A549 (cell line): ENCODE results near the gene SLFN5. TPM values are rescaled to one million over a fixed set of nuclear protein-coding genes. Genes with fewer than 3 reads are reported as not detected.

Experiments
- ATAC-seq, 2 experiments: fragments of 200-7000 bp in 1 of 2; fragments of >200 bp in 1 of 2; cut with Nextera tagmentation in 1 of 2; cut with Tn5 transposase in 1 of 2; 3 replicates each; pipeline versions ENCODE4 v1.8.0 to v1.9.1; 2018 to 2020; ENCODE audit warnings: mild to moderate bottlenecking in 1 of 2, moderate library complexity in 1 of 2
- CTCF ChIA-PET: fragments of 300-600 bp; sonication (Branson Sonifier 250); formaldehyde crosslinking; extraction: SDS; loops from one replicate; lab custom pipeline; 2021; ENCODE audit warnings: antibody characterized with exemption, inconsistent platforms; lab: Yijun Ruan, JAX
- POLR2A ChIA-PET: fragments of 350-600 bp; formaldehyde crosslinking; extraction: SDS; loops from one replicate; lab custom pipeline; 2021; ENCODE audit warnings: antibody characterized with exemption, inconsistent platforms; lab: Yijun Ruan, JAX
- DNase-seq, 2 experiments: peaks; one replicate each; pipeline versions ENCODE4 v3.0.0 to v3.0.0-alpha.2; 2011 to 2016; ENCODE audit warnings: low read depth in 1 of 2, low spot score in 1 of 2
- FAIRE-seq: peaks from 2 replicates; lab custom pipeline; 2011; peaks lifted over from hg19 to GRCh38; lab: Jason Lieb, UNC
- H3K27ac ChIP-seq, 2 experiments: fragments of >200 bp; sonication (Bioruptor Twin); formaldehyde crosslinking; 3 replicates each; pipeline ENCODE4 v1.5.1; 2016 to 2017
- H3K4me1 ChIP-seq: fragments of >200 bp; sonication (Bioruptor Twin); formaldehyde crosslinking; 3 replicates; pipeline ENCODE4 v1.6.1; 2016
- H3K4me2 ChIP-seq: fragments of >200 bp; sonication (Bioruptor Twin); formaldehyde crosslinking; 3 replicates; pipeline ENCODE4 v1.6.1; 2016
- H3K4me3 ChIP-seq: fragments of >200 bp; sonication (Bioruptor Twin); formaldehyde crosslinking; 3 replicates; pipeline ENCODE4 v1.5.1; 2016
- H3K9me3 ChIP-seq: fragments of >200 bp; sonication (Bioruptor Twin); formaldehyde crosslinking; 3 replicates; pipeline ENCODE4 v1.6.1; 2016
- CHD2 ChIP-seq: fragments of 150-350 bp; IDR thresholded peaks from 2 replicates; pipeline ENCODE4 v1.6.1; 2014; ENCODE audit warnings: low read length; ENCODE audit not compliant: partially characterized antibody
- ELK1 ChIP-seq: fragments of 150-350 bp; IDR thresholded peaks from 2 replicates; pipeline ENCODE4 v1.6.1; 2014; ENCODE audit warnings: low read depth, mild to moderate bottlenecking, low read length
- ESRRA ChIP-seq: fragments of 150-350 bp; IDR thresholded peaks from 2 replicates; pipeline ENCODE4 v1.6.1; 2014; ENCODE audit warnings: mild to moderate bottlenecking, low read length, borderline replicate concordance
- FOSL2 ChIP-seq, 2 experiments: fragments of 450-650 bp in 1 of 2; fragments of >200 bp in 1 of 2; sonication (Bioruptor Twin) in 1 of 2; formaldehyde crosslinking; IDR thresholded peaks; 2 replicates each; pipeline versions ENCODE4 v1.5.0 to v1.6.1; 2016 to 2020; ENCODE audit warnings: mild to moderate bottlenecking in 1 of 2, moderate library complexity in 1 of 2
- FOXS1 ChIP-seq: fragments of 250-450 bp; sonication (Bioruptor Pico); IDR thresholded peaks from 2 replicates; pipeline ENCODE4 v1.5.0; 2020; ENCODE audit warnings: mild to moderate bottlenecking, moderate library complexity
- GATA3 ChIP-seq: IDR thresholded peaks from 2 replicates; pipeline ENCODE4 v1.6.1; 2012; ENCODE audit warnings: borderline replicate concordance
- HDAC2 ChIP-seq: fragments of 200-600 bp; sonication (generic); IDR thresholded peaks from 2 replicates; pipeline ENCODE4 v1.6.1; 2016
- HMGXB4 ChIP-seq: fragments of 250-450 bp; sonication (Bioruptor Pico); IDR thresholded peaks from 2 replicates; pipeline ENCODE4 v1.5.0; 2021; ENCODE audit warnings: mild to moderate bottlenecking, moderate library complexity, borderline replicate concordance
- HOXA7 ChIP-seq: fragments of 250-450 bp; sonication (Bioruptor Pico); IDR thresholded peaks from 2 replicates; pipeline ENCODE4 v1.5.0; 2020; ENCODE audit warnings: mild to moderate bottlenecking, moderate library complexity
- KDM5A ChIP-seq: fragments of 200-600 bp; sonication (generic); IDR thresholded peaks from 2 replicates; pipeline ENCODE4 v1.6.1; 2016; ENCODE audit warnings: antibody characterized with exemption, mild to moderate bottlenecking
- NFE2L2 ChIP-seq: fragments of 150-350 bp; conservative IDR thresholded peaks from 2 replicates; pipeline ENCODE4 v1.6.1; 2014; ENCODE audit warnings: low read length
- PBX3 ChIP-seq: IDR thresholded peaks from 2 replicates; pipeline ENCODE4 v1.6.1; 2012
- POLR2A ChIP-seq: IDR thresholded peaks from 2 replicates; pipeline ENCODE4 v1.6.1; 2012; ENCODE audit warnings: mild to moderate bottlenecking, low read length
- RAD21 ChIP-seq, 2 experiments: fragments of >200 bp in 1 of 2; sonication (Bioruptor Twin) in 1 of 2; formaldehyde crosslinking in 1 of 2; IDR thresholded peaks in 1 of 2; conservative IDR thresholded peaks in 1 of 2; 2 replicates in 1 of 2; 3 replicates in 1 of 2; pipeline ENCODE4 v1.6.1; 2012 to 2018; ENCODE audit warnings: inconsistent platforms in 1 of 2
- RFX5 ChIP-seq: fragments of 450-650 bp; IDR thresholded peaks from 2 replicates; pipeline ENCODE4 v1.7.1; 2014; ENCODE audit warnings: antibody characterized with exemption, mild to moderate bottlenecking, moderate library complexity
- SMC3 ChIP-seq: fragments of >200 bp; sonication (Bioruptor Twin); formaldehyde crosslinking; IDR thresholded peaks from 3 replicates; pipeline ENCODE4 v1.6.1; 2018; ENCODE audit warnings: inconsistent platforms
- ZNF302 ChIP-seq: fragments of 250-450 bp; sonication (Bioruptor Pico); IDR thresholded peaks from 2 replicates; pipeline ENCODE4 v1.9.0; 2021; ENCODE audit warnings: inconsistent platforms, mild to moderate bottlenecking, moderate library complexity
- WGBS: methylation state at CpG from one replicate; pipeline ENCODE4 v1.1.6; 2017; ENCODE audit errors: missing lambda C conversion rate; 5-methylcytosine and 5-hydroxymethylcytosine counted together
- polyA plus RNA-seq, 4 experiments: library from polyadenylated mRNA; depleted of rRNA in 3 of 4; stranded (reverse); fragments of >200 nt; fragmentation: RNase III in 1 of 4; extraction: RNeasy Plus Mini Kit Qiagen cat#74134 plus additional on column Dnase treatment in 1 of 4; gene quantifications; 2 replicates in 3 of 4; 3 replicates in 1 of 4; pipeline ENCODE4 v1.2.3, GENCODE V29; 2011 to 2017

Gene SLFN5
- polyA plus RNA-seq, 2 of the 4 experiments (the other 2 are of a cell fraction), result 1.9 to 33.1 TPM

GRCh38 chr17:35291802-35292201 lies 48.9 kb downstream of the SLFN5 start:
- Histone ChIP-seq H3K4me1 (no peaks in the 10 kb centered on the region), H3K9me3 (peaks cover 10% of the 10 kb centered on the region; the same call in 2 of the 3 replicates), H3K27ac (no peak overlapping the region), H3K4me3 (no peak overlapping the region), H3K4me2 (no peak overlapping the region)
- ChIA-PET CTCF (no interaction called here), POLR2A (no interaction called here)
- DNase-seq, result peak in 1 of 2 experiments; percentile 17
- TF ChIP-seq PBX3, result no peak
- TF ChIP-seq RFX5, result no peak
- TF ChIP-seq FOXS1 (CRISPR knock-in tag), result no peak
- no peak for TF ChIP-seq FOSL2 (IDR thresholded peaks at IDR 0.05)
- TF ChIP-seq FOSL2 (CRISPR knock-in tag; IDR thresholded peaks at IDR 0.05), result no peak
- TF ChIP-seq HOXA7, result no peak
- 90% methylated on average over 1 of the region's 1 CpG for WGBS
- no peak for FAIRE-seq
- no peak for ATAC-seq

- ChIA-PET POLR2A (no interaction called here), CTCF (interaction anchor here (0.6 kb wide), 1 partner anchor 97 kb away, joined by 3 read pairs; no protein-coding TSS in a partner anchor)
- ATAC-seq (no peak), DNase-seq (no peak), FAIRE-seq (peak; percentile 63)
- 10% methylated on average over 1 of the region's 1 CpG for WGBS
- TF ChIP-seq HDAC2, result no peak
- TF ChIP-seq KDM5A, result no peak
- TF ChIP-seq ELK1, result no peak
- TF ChIP-seq NFE2L2, result no peak
- H3K4me2 ChIP-seq, result no peak overlapping the region
- H3K9me3 ChIP-seq, result peaks cover 9% of the 10 kb centered on the region; the same call in 2 of the 3 replicates
- H3K4me1 ChIP-seq, result no peaks in the 10 kb centered on the region
- no peak overlapping the region for H3K27ac ChIP-seq
- no peak overlapping the region for H3K4me3 ChIP-seq
Measured at GRCh38 chr17:35293151-35293847, 50.4 kb downstream of the SLFN5 start.

GRCh38 chr17:35294756-35295155 lies 51.9 kb downstream of the SLFN5 start:
- TF ChIP-seq CHD2 (no peak), ELK1 (no peak), POLR2A (no peak), HMGXB4 (CRISPR knock-in tag) (no peak), HDAC2 (no peak), KDM5A (no peak), ZNF302 (CRISPR knock-in tag) (no peak), ESRRA (no peak), RAD21 (conservative IDR thresholded peaks at IDR 0.05 in 1 of 2, IDR thresholded peaks at IDR 0.05 in 1 of 2) (no peak), GATA3 (no peak), RFX5 (no peak), SMC3 (no peak)
- TF ChIP-seq, all 56 proteins: peak for 0
- H3K9me3 ChIP-seq, result 0 out of 3 replicates have a peak, but pooled peaks cover 3% of the 10 kb centered on the region
- no peak overlapping the region for H3K4me3 ChIP-seq
- FAIRE-seq (no peak), ATAC-seq (no peak), DNase-seq (no peak)
- WGBS, result 78% methylated on average over 1 of the region's 1 CpG
- H3K4me2 ChIP-seq, result no peak overlapping the region
- H3K27ac ChIP-seq, result no peak overlapping the region
- ChIA-PET CTCF (interaction anchor here (0.6 kb wide), 1 partner anchor 18 kb away, joined by 3 read pairs; no protein-coding TSS in a partner anchor), POLR2A (no interaction called here)
- H3K4me1 ChIP-seq, result no peaks in the 10 kb centered on the region
